Natural killer cell (primary cell): ENCODE data around the gene SCLT1. TPM values are rescaled to one million over a fixed set of nuclear protein-coding genes. Genes with fewer than 3 reads are reported as not detected.

Source experiments
- ATAC-seq, 3 donors: fragments of 150-1000 bp in 2 of 3; fragments of 200-7000 bp in 1 of 3; cut with Tn5 transposase; 1 replicate in 1 of 3; 2 replicates in 2 of 3; pipeline ENCODE4 v1.10.0; 2021; ENCODE audit warnings: mild to moderate bottlenecking in 2 of 3, moderate library complexity in 2 of 3
- DNase-seq, 2 donors: peaks; one replicate each; pipeline versions ENCODE4 v3.0.0 to v3.0.0-alpha.2; 2013 to 2021; ENCODE audit warnings: mixed read lengths in 1 of 2
- H3K27ac ChIP-seq: one replicate; pipeline ENCODE4 v1.5.1; 2013; ENCODE audit warnings: mild to moderate bottlenecking, low read length
- H3K27me3 ChIP-seq: one replicate; pipeline ENCODE4 v1.6.1; 2013; ENCODE audit warnings: low read length; ENCODE audit not compliant: control insufficient read depth, insufficient read depth
- H3K36me3 ChIP-seq: one replicate; pipeline ENCODE4 v1.6.1; 2013; ENCODE audit warnings: low read length; ENCODE audit not compliant: control insufficient read depth, insufficient read depth
- H3K4me1 ChIP-seq: one replicate; pipeline ENCODE4 v1.6.1; 2013; ENCODE audit warnings: low read length; ENCODE audit not compliant: control insufficient read depth, insufficient read depth
- H3K4me3 ChIP-seq: one replicate; pipeline ENCODE4 v1.5.1; 2013; ENCODE audit warnings: low read length
- H3K9me3 ChIP-seq: one replicate; pipeline ENCODE4 v1.6.1; 2013; ENCODE audit warnings: low read length; ENCODE audit not compliant: control insufficient read depth, insufficient read depth
- H3K27ac Mint-ChIP-seq, 2 donors: one replicate each; pipeline ENCODE4 v1.8.0; 2022; ENCODE audit warnings: mild to moderate bottlenecking in 2 of 2, mixed read lengths in 2 of 2, moderate library complexity in 1 of 2
- H3K27me3 Mint-ChIP-seq, 2 donors: one replicate each; pipeline ENCODE4 v1.8.0; 2022; ENCODE audit warnings: low read depth in 2 of 2, mixed read lengths in 2 of 2
- H3K36me3 Mint-ChIP-seq: one replicate; pipeline ENCODE4 v1.8.0; 2022; ENCODE audit warnings: mixed read lengths
- H3K4me1 Mint-ChIP-seq, 2 donors: one replicate each; pipeline ENCODE4 v1.8.0; 2022; ENCODE audit warnings: mixed read lengths in 2 of 2
- H3K4me3 Mint-ChIP-seq: one replicate; pipeline ENCODE4 v1.8.0; 2022; ENCODE audit warnings: mild to moderate bottlenecking, moderate library complexity, mixed read lengths
- H3K9me3 Mint-ChIP-seq, 2 donors: one replicate each; pipeline ENCODE4 v1.8.0; 2022; ENCODE audit warnings: mixed read lengths in 2 of 2
- CTCF ChIP-seq: fragments of 200-600 bp; IDR thresholded peaks from one replicate; pipeline ENCODE4 v1.8.0; 2022; ENCODE audit warnings: antibody characterized with exemption
- WGBS: methylation state at CpG from one replicate; pipeline ENCODE4 v1.1.7; 2013; ENCODE audit warnings: missing lambda C conversion rate; ENCODE audit not compliant: insufficient coverage; 5-methylcytosine and 5-hydroxymethylcytosine counted together
- intact Hi-C: fragments of 100-400 bp; cut with micrococcal nuclease; formaldehyde crosslinking; loops from one replicate; pipeline ENCODE4 v1.14.2; 2022
- total RNA-seq, 4 donors: library from RNA; stranded (reverse); fragments of 120-200 nt in 1 of 4; gene quantifications; one replicate each; pipeline versions ENCODE4 v1.2.3 to v1.2.4, GENCODE V29; 2013 to 2022

SCLT1 gene
- total RNA-seq, 3 donors from 2014 or later (not counting 1 experiment from before 2014, with no cell fraction given) = 54.0 to 59.9 (median 55.4) TPM

GRCh38 chr4:128869776-128870509 lies 223.4 kb downstream of the SCLT1 start:
- Mint-ChIP-seq H3K4me1 (peaks cover 25 to 28% of the 10 kb centered on the region in 2 donors), H3K4me3 (no peak overlapping the region), H3K27me3 (no peaks in the 10 kb centered on the region), H3K27ac (peak overlapping the region; percentile 75 to 78), H3K9me3 (no peaks in the 10 kb centered on the region), H3K36me3 (peaks cover 38% of the 10 kb centered on the region)
- DNase-seq = no peak
- H3K4me3 ChIP-seq = no peak overlapping the region
- H3K27ac ChIP-seq = no peak overlapping the region
- intact Hi-C loops = no loop called here
- 94% methylated on average over 2 of the region's 2 CpGs for WGBS
- ATAC-seq = no peak
- H3K36me3 ChIP-seq = peaks cover 74% of the 10 kb centered on the region
- no peak for TF ChIP-seq CTCF
- no peaks in the 10 kb centered on the region for H3K27me3 ChIP-seq
- H3K9me3 ChIP-seq = no peaks in the 10 kb centered on the region
- H3K4me1 ChIP-seq = no peaks in the 10 kb centered on the region

GRCh38 chr4:128868758-128869157 lies 224.6 kb downstream of the SCLT1 start:
- 93% methylated on average over 3 of the region's 3 CpGs for WGBS
- H3K9me3 ChIP-seq = no peaks in the 10 kb centered on the region
- no peak overlapping the region for H3K4me3 Mint-ChIP-seq
- peaks cover 34% of the 10 kb centered on the region for H3K36me3 Mint-ChIP-seq
- no peak overlapping the region for H3K27ac ChIP-seq
- no peaks in the 10 kb centered on the region for H3K27me3 ChIP-seq
- no peaks in the 10 kb centered on the region for H3K4me1 ChIP-seq
- no peak for TF ChIP-seq CTCF
- H3K27me3 Mint-ChIP-seq = no peaks in the 10 kb centered on the region
- ATAC-seq (peak in 1 of 3 donors; percentile 52), DNase-seq (no peak)
- H3K4me3 ChIP-seq = no peak overlapping the region
- peaks cover 29 to 30% of the 10 kb centered on the region in 2 donors for H3K4me1 Mint-ChIP-seq
- H3K27ac Mint-ChIP-seq = peak overlapping the region; percentile 75 to 78
- intact Hi-C loops = no loop called here
- peaks cover 71% of the 10 kb centered on the region for H3K36me3 ChIP-seq
- H3K9me3 Mint-ChIP-seq = no peaks in the 10 kb centered on the region

- Mint-ChIP-seq H3K4me1 (peaks cover 49 to 50% of the 10 kb centered on the region in 2 donors), H3K36me3 (peaks cover 16% of the 10 kb centered on the region), H3K27ac (peak overlapping the region; percentile 51 to 60), H3K4me3 (no peak overlapping the region), H3K9me3 (no peaks in the 10 kb centered on the region), H3K27me3 (no peaks in the 10 kb centered on the region)
- Histone ChIP-seq H3K27me3 (no peaks in the 10 kb centered on the region), H3K4me3 (no peak overlapping the region), H3K36me3 (peaks cover 63% of the 10 kb centered on the region), H3K9me3 (no peaks in the 10 kb centered on the region), H3K4me1 (peaks cover 20% of the 10 kb centered on the region), H3K27ac (no peak overlapping the region)
- 97% methylated on average over 1 of the region's 1 CpG for WGBS
- TF ChIP-seq CTCF = no peak
- intact Hi-C loops = no loop called here
- ATAC-seq = no peak
- DNase-seq = no peak
Measured at GRCh38 chr4:128866691-128867090, 226.6 kb downstream of the SCLT1 start.

GRCh38 chr4:128866269-128866668 lies 227.1 kb downstream of the SCLT1 start:
- Histone ChIP-seq H3K4me1 (peaks cover 25% of the 10 kb centered on the region), H3K27ac (no peak overlapping the region), H3K4me3 (no peak overlapping the region), H3K9me3 (no peaks in the 10 kb centered on the region), H3K36me3 (peaks cover 61% of the 10 kb centered on the region), H3K27me3 (no peaks in the 10 kb centered on the region)
- TF ChIP-seq CTCF = no peak
- no peaks in the 10 kb centered on the region for H3K27me3 Mint-ChIP-seq
- 95% methylated on average over 2 of the region's 2 CpGs for WGBS
- no peak overlapping the region for H3K4me3 Mint-ChIP-seq
- peaks cover 50 to 53% of the 10 kb centered on the region in 2 donors for H3K4me1 Mint-ChIP-seq
- no peaks in the 10 kb centered on the region for H3K9me3 Mint-ChIP-seq
- H3K36me3 Mint-ChIP-seq = peaks cover 12% of the 10 kb centered on the region
- peak overlapping the region; percentile 51 to 60 for H3K27ac Mint-ChIP-seq
- DNase-seq = no peak
- no peak for ATAC-seq
- intact Hi-C loops = no loop called here
